Cardiac muscle cell (in vitro differentiated cells and primary cell): ENCODE measurements around the gene CD163. TPM values are rescaled to one million over a fixed set of nuclear protein-coding genes. Genes with fewer than 3 reads are reported as not detected.
"Not testable (repeated sequence)": the region's sequence is repeated elsewhere in the genome, so short reads cannot be mapped to it uniquely, and the experiment has no call there.

Experiments used
- DNase-seq, 2 donors: peaks; one replicate each; pipeline versions ENCODE4 v3.0.0 to v3.0.0-alpha.2; 2010 to 2017; ENCODE audit warnings: low read depth in 1 of 2, low spot score in 1 of 2
- H3K27ac ChIP-seq: fragments of 200-600 bp; sonication (generic); 2 replicates; pipeline ENCODE4 v1.5.1; 2016
- H3K27me3 ChIP-seq: fragments of 200-600 bp; sonication (generic); 2 replicates; pipeline ENCODE4 v1.6.0; 2016; ENCODE audit warnings: control low read depth
- H3K36me3 ChIP-seq: fragments of 200-600 bp; sonication (generic); 2 replicates; pipeline ENCODE4 v1.5.1; 2016; ENCODE audit warnings: control low read depth
- H3K4me1 ChIP-seq: fragments of 200-600 bp; sonication (generic); 2 replicates; pipeline ENCODE4 v1.8.1; 2017; ENCODE audit warnings: low read depth, mild to moderate bottlenecking, mixed run types
- H3K4me3 ChIP-seq: fragments of 200-600 bp; sonication (generic); 2 replicates; pipeline ENCODE4 v1.5.1; 2016; ENCODE audit warnings: mild to moderate bottlenecking
- H3K9me3 ChIP-seq: fragments of 200-600 bp; sonication (generic); 2 replicates; pipeline ENCODE4 v1.5.1; 2017; ENCODE audit warnings: low read depth, mild to moderate bottlenecking, control low read depth
- polyA plus RNA-seq: library from polyadenylated mRNA; unstranded; fragments of >200 nt; fragmentation: Nextera tagmentation; extraction: Ambion mirVana; gene quantifications from 2 replicates; pipeline ENCODE4 v1.2.1, GENCODE V29; 2016
- total RNA-seq: library from RNA; depleted of rRNA; stranded (reverse); fragments of >200 nt; gene quantifications from 2 replicates; pipeline ENCODE4 v1.2.3, GENCODE V29; 2016
- TF ChIP-seq, protein P1 (sequence below): IDR thresholded peaks from 2 replicates; pipeline ENCODE4 v1.5.1; 2012; ENCODE audit warnings: low read depth, mild to moderate bottlenecking, low read length

CD163 gene
- total and polyA plus RNA-seq, 2 experiments from 2014 or later, result 0.06 TPM; not detected in 1

GRCh38 chr12:7448099-7448498 lies 55.5 kb downstream of the CD163 start:
- DNase-seq, result no peak
- peaks cover under 1% of the 10 kb centered on the region for H3K27me3 ChIP-seq
- H3K36me3 ChIP-seq, result no peaks in the 10 kb centered on the region
- H3K4me1 ChIP-seq, result no peaks in the 10 kb centered on the region
- H3K27ac ChIP-seq, result no peak overlapping the region
- no peak overlapping the region for H3K4me3 ChIP-seq
- H3K9me3 ChIP-seq, result no peaks in the 10 kb centered on the region
- TF ChIP-seq, protein P1, sequence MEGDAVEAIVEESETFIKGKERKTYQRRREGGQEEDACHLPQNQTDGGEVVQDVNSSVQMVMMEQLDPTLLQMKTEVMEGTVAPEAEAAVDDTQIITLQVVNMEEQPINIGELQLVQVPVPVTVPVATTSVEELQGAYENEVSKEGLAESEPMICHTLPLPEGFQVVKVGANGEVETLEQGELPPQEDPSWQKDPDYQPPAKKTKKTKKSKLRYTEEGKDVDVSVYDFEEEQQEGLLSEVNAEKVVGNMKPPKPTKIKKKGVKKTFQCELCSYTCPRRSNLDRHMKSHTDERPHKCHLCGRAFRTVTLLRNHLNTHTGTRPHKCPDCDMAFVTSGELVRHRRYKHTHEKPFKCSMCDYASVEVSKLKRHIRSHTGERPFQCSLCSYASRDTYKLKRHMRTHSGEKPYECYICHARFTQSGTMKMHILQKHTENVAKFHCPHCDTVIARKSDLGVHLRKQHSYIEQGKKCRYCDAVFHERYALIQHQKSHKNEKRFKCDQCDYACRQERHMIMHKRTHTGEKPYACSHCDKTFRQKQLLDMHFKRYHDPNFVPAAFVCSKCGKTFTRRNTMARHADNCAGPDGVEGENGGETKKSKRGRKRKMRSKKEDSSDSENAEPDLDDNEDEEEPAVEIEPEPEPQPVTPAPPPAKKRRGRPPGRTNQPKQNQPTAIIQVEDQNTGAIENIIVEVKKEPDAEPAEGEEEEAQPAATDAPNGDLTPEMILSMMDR, result no peak

DNA sequence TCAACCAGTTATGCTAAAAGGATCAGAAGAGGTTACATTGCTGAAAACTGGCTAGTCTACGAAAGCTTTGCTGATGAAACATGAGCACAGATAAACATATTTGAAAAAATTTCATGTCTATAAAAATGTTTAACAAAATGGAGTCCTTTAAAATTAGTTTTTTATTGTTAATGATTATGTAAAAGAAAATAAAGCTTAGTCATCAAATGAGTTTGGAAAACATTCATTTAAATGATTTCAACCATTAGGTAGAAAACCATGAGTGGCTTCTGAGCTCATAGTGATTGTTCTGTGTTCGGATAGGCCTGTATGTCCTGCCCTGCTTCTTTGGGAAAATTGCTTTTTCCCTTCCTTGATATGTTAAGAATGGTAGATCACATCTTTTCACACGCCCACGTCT lies 59.0 kb downstream of the CD163 start:
- H3K4me1 ChIP-seq, result no peaks in the 10 kb centered on the region
- TF ChIP-seq, protein P1, result no peak
- DNase-seq, result no peak
- H3K36me3 ChIP-seq, result no peaks in the 10 kb centered on the region
- H3K9me3 ChIP-seq, result no peaks in the 10 kb centered on the region
- no peak overlapping the region for H3K27ac ChIP-seq
- peaks cover 24% of the 10 kb centered on the region for H3K27me3 ChIP-seq
- no peak overlapping the region for H3K4me3 ChIP-seq

- Histone ChIP-seq H3K4me1 (no peaks in the 10 kb centered on the region), H3K4me3 (no peak within 1 kb of the TSS), H3K36me3 (no peaks in the 10 kb centered on the region), H3K27ac (no peak within 1 kb of the TSS), H3K27me3 (peaks cover 24% of the 10 kb centered on the region), H3K9me3 (no peaks in the 10 kb centered on the region)
- TF ChIP-seq, protein P1, result no peak
- no peak for DNase-seq
Observed at GRCh38 chr12:7444076-7444475, 59.5 kb downstream of the CD163 start, which contains the start of gene CD163L1. Gene CD163L1 (minus strand): TSS chr12:7444153. CDS start chr12:7444127, 26 bp downstream.

DNA sequence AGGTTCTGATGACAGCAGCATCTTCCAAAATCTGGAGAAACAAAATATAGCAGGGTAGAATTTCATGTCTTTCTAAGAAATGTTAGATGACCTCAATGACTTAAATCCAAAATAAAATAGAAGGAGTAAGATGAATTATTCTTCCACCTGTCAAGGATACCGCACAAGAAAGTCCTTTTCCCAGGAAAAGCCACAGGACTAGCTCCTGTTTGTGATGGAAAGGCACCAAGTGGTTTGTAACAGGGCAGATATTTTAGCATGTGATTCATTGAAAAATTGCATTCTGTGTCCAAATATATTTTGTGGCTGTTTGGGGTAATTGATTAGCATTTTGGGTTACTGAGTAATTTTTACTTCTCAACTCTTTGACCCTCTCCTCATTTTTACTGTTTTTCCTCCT lies 62.4 kb downstream of the CD163 start:
- H3K27ac ChIP-seq, result no peak overlapping the region
- H3K4me3 ChIP-seq, result no peak overlapping the region
- no peaks in the 10 kb centered on the region for H3K9me3 ChIP-seq
- H3K27me3 ChIP-seq, result peaks cover 24% of the 10 kb centered on the region
- no peaks in the 10 kb centered on the region for H3K4me1 ChIP-seq
- DNase-seq, result no peak
- no peaks in the 10 kb centered on the region for H3K36me3 ChIP-seq
- TF ChIP-seq, protein P1, result no peak

DNA sequence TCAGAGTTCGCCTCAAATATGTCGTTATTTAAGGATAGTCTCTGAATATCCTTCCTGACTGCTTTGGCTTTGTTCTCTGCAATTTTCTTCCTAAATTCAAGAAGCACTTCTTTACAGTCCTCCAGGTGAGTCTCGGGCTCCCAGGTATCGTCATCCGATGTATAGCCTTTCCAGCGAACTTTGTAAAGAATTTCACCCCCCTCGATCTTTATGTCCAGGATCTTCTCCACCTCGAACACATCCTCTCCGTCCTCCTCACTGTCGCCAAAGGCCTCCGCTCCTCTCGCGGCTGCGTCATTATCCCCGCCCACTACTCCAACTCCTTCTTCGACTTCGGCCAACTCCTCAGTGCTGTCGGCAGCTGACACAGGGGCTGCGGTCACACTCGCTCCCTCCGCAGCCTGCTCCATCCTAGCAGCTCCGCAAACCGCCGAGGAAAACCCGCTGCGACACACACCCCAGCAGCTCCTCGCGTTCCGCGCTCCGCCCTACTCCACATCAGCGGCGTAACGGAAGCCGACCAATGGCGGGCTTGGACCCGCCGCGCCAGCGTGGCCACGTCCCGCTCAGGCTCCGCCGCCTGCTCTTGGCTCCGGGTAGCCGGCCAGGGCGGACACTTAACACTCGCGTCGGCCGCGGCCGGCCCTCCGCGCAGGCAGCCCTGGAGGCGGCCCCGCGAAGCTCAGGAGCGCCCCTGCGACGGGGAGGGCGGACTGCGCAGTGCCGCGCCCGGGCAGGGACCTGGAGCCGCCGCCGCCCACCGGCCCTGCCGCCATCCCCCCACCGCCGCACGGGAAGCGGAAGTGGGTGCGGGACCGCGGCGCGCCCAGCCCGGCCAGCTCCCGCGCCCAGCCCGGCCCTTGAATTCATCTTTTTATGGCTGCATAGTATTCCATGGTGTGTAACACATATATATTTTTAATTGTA lies 63.7 kb downstream of the CD163 start:
- Histone ChIP-seq H3K9me3 (no peaks in the 10 kb centered on the region), H3K27me3 (peaks cover 24% of the 10 kb centered on the region), H3K4me3 (peak overlapping the region; percentile 36), H3K36me3 (no peaks in the 10 kb centered on the region), H3K27ac (no peak overlapping the region), H3K4me1 (no peaks in the 10 kb centered on the region)
- DNase-seq, result peak; percentile 76 to 77
- TF ChIP-seq, protein P1, result no peak

- not testable (repeated sequence) for H3K4me3 ChIP-seq, H3K4me1 ChIP-seq, DNase-seq, H3K9me3 ChIP-seq, H3K36me3 ChIP-seq, H3K27ac ChIP-seq
- peaks cover 24% of the 10 kb centered on the region for H3K27me3 ChIP-seq
Observed at GRCh38 chr12:7438291-7438995, 65.1 kb downstream of the CD163 start.

GRCh38 chr12:7437494-7437893 lies 66.1 kb downstream of the CD163 start:
- H3K4me1 ChIP-seq, H3K27ac ChIP-seq, DNase-seq, H3K4me3 ChIP-seq, H3K9me3 ChIP-seq, H3K36me3 ChIP-seq: not testable (repeated sequence)
- H3K27me3 ChIP-seq, result peaks cover 18% of the 10 kb centered on the region
